HCT116 (cell line): Measurements from ENCODE around the gene PXMP4. TPM values are rescaled to one million over a fixed set of nuclear protein-coding genes. Genes with fewer than 3 reads are reported as not detected.

Source experiments
- ATAC-seq: fragments of 200-7000 bp; cut with Tn5 transposase; 2 replicates; pipeline ENCODE4 v1.9.1; 2020; ENCODE audit warnings: mild to moderate bottlenecking, moderate library complexity
- BruUV-seq: library from RNA; stranded (reverse); fragments of 400-500 nt; replicated peaks from 2 replicates; lab custom pipeline; 2021; lab: Mats Ljungman, UMichigan
- CTCF ChIA-PET: fragments of 300-600 bp; sonication (Branson Sonifier 250); formaldehyde crosslinking; loops from one replicate; lab custom pipeline; 2021; ENCODE audit warnings: antibody characterized with exemption; lab: Charles Lee
- POLR2A ChIA-PET: fragments of 300-600, 350-600 bp; sonication (Branson Sonifier 250); formaldehyde crosslinking; loops from one replicate; lab custom pipeline; 2021; ENCODE audit warnings: antibody characterized with exemption; lab: Charles Lee
- RAD21 ChIA-PET, 2 experiments: fragments of 300-600 bp; sonication (Branson Sonifier 250); formaldehyde crosslinking; loops; one replicate each; lab custom pipeline; 2023; ENCODE audit warnings: low total read pairs in 2 of 2; ENCODE audit not compliant: uncharacterized antibody in 2 of 2, unreplicated experiment in 2 of 2, low non-redundant PET in 1 of 2; lab: Charles Lee
- DNase-seq: peaks from one replicate; pipeline ENCODE4 v3.0.0-alpha.2; 2010; ENCODE audit warnings: low read depth, low spot score
- H2AFZ ChIP-seq: fragments of 200-600 bp; shearing (Covaris generic), sonication (generic); 2 replicates; pipeline ENCODE4 v1.6.1; 2017; ENCODE audit warnings: low read depth, mixed run types, mixed read lengths, antibody characterized with exemption, low read length; ENCODE audit not compliant: poor library complexity, severe bottlenecking
- H3K27ac ChIP-seq: 2 replicates; pipeline ENCODE4 v1.5.1; 2012; ENCODE audit warnings: low read depth, low read length
- H3K27me3 ChIP-seq: fragments of 200-600 bp; sonication (generic); 2 replicates; pipeline ENCODE4 v1.6.1; 2016; ENCODE audit warnings: mixed run types, low read length, mixed read lengths; ENCODE audit not compliant: insufficient read depth
- H3K36me3 ChIP-seq, 2 experiments: fragments of 200-500 bp in 1 of 2; fragments of 200-600 bp in 1 of 2; sonication (Bioruptor generic) in 1 of 2; sonication (generic) in 1 of 2; 2 replicates each; pipeline versions ENCODE4 v1.5.1 to v1.6.1; 2014 to 2016; ENCODE audit warnings: low read length in 2 of 2, inconsistent platforms in 1 of 2, mixed read lengths in 1 of 2, mixed run types in 1 of 2; ENCODE audit not compliant: insufficient read depth in 2 of 2, control insufficient read depth in 1 of 2
- H3K4me1 ChIP-seq, 2 experiments: fragments of 200-600 bp in 1 of 2; sonication (generic) in 1 of 2; 2 replicates each; pipeline versions ENCODE4 v1.5.1 to v1.6.1; 2012 to 2017; ENCODE audit warnings: low read length in 2 of 2, inconsistent platforms in 1 of 2, mild to moderate bottlenecking in 1 of 2, mixed read lengths in 1 of 2, mixed run types in 1 of 2, moderate library complexity in 1 of 2; ENCODE audit not compliant: insufficient read depth in 2 of 2, control insufficient read depth in 1 of 2
- H3K4me2 ChIP-seq: fragments of 200-600 bp; sonication (generic); 2 replicates; pipeline ENCODE4 v1.6.1; 2017; ENCODE audit warnings: mixed run types, low read length, mixed read lengths
- H3K4me3 ChIP-seq, 2 experiments: fragments of 200-600 bp in 1 of 2; sonication (generic) in 1 of 2; replicated peaks in 1 of 2; 2 replicates each; pipeline ENCODE4 v1.5.1; 2011 to 2016; ENCODE audit warnings: low read length in 2 of 2, control low read depth in 1 of 2, low read depth in 1 of 2, mild to moderate bottlenecking in 1 of 2, mixed read lengths in 1 of 2, mixed run types in 1 of 2
- H3K79me2 ChIP-seq: fragments of 200-600 bp; sonication (generic); 2 replicates; pipeline ENCODE4 v1.6.1; 2017; ENCODE audit warnings: mild to moderate bottlenecking, mixed run types, low read length, moderate library complexity, mixed read lengths; ENCODE audit not compliant: insufficient read depth
- H3K9ac ChIP-seq: fragments of 200-600 bp; sonication (generic); 2 replicates; pipeline ENCODE4 v1.6.1; 2016; ENCODE audit warnings: low read length, mixed read lengths
- H3K9me2 ChIP-seq: fragments of 200-600 bp; sonication (generic), shearing (Covaris generic); 2 replicates; pipeline ENCODE4 v1.6.1; 2017; ENCODE audit warnings: mixed run types, mild to moderate bottlenecking, moderate library complexity; ENCODE audit not compliant: insufficient read depth
- H3K9me3 ChIP-seq, 2 experiments: fragments of 200-500 bp in 1 of 2; fragments of 200-600 bp in 1 of 2; sonication (Bioruptor generic) in 1 of 2; sonication (generic) in 1 of 2; 2 replicates each; pipeline ENCODE4 v1.6.1; 2014 to 2017; ENCODE audit warnings: low read length in 2 of 2, mixed read lengths in 2 of 2, inconsistent platforms in 1 of 2, low read depth in 1 of 2, mild to moderate bottlenecking in 1 of 2, mixed run types in 1 of 2, moderate library complexity in 1 of 2; ENCODE audit not compliant: control insufficient read depth in 1 of 2, insufficient read depth in 1 of 2
- H4K20me1 ChIP-seq: fragments of 200-600 bp; sonication (generic), shearing (Covaris generic); 2 replicates; pipeline ENCODE4 v1.6.1; 2017; ENCODE audit warnings: mixed run types, mild to moderate bottlenecking, moderate library complexity; ENCODE audit not compliant: insufficient read depth
- CBX3 ChIP-seq: IDR thresholded peaks from 2 replicates; pipeline ENCODE4 v1.6.1; 2012; ENCODE audit warnings: low read depth
- EZH2 ChIP-seq: fragments of 200-600 bp; sonication (generic); IDR thresholded peaks from 2 replicates; pipeline ENCODE4 v1.6.1; 2017; ENCODE audit warnings: antibody characterized with exemption, mixed run types
- JUND ChIP-seq: IDR thresholded peaks from 2 replicates; pipeline ENCODE4 v1.6.1; 2012
- SP1 ChIP-seq: IDR thresholded peaks from 2 replicates; pipeline ENCODE4 v1.6.1; 2012; ENCODE audit warnings: low read depth
- SRF ChIP-seq: IDR thresholded peaks from 2 replicates; pipeline ENCODE4 v1.6.1; 2012; ENCODE audit warnings: low read depth
- TCF7L2 ChIP-seq: IDR thresholded peaks from 2 replicates; pipeline ENCODE4 v1.7.0; 2011; ENCODE audit warnings: borderline replicate concordance, inconsistent platforms; ENCODE audit not compliant: insufficient read depth, insufficient read length; ENCODE audit errors: extremely low read depth
- ZBTB33 ChIP-seq: IDR thresholded peaks from 2 replicates; pipeline ENCODE4 v1.6.1; 2011; ENCODE audit warnings: mild to moderate bottlenecking, low read length, moderate library complexity; ENCODE audit not compliant: insufficient replicate concordance; ENCODE audit errors: extremely low read depth
- intact Hi-C: fragments of 100-400 bp; cut with micrococcal nuclease; formaldehyde crosslinking; loops from 2 replicates; pipeline ENCODE4 v1.10.0; 2022
- total RNA-seq: library from RNA; stranded (reverse); gene quantifications from one replicate; pipeline ENCODE4 v1.2.1, GENCODE V29; 2021; ENCODE audit not compliant: unreplicated experiment

Gene PXMP4
- total RNA-seq, 1 experiment from 2014 or later = 9.6 TPM

GRCh38 chr20:33672426-33673113 is 47.5 kb downstream of the PXMP4 start:
- peak overlapping the region; percentile 96 for H3K4me2 ChIP-seq
- ATAC-seq = no peak
- H3K9me2 ChIP-seq = no peaks in the 10 kb centered on the region
- no peaks in the 10 kb centered on the region for H4K20me1 ChIP-seq
- ChIA-PET RAD21 (no interaction called here), POLR2A (no interaction called here)
- no peaks in the 10 kb centered on the region for H3K9me3 ChIP-seq
- intact Hi-C loops = no loop called here
- H3K36me3 ChIP-seq = peaks cover 14 to 23% of the 10 kb centered on the region in 2 experiments; a peak in 3 of 4 replicates
- H3K27ac ChIP-seq = peak overlapping the region; percentile 71
- H3K27me3 ChIP-seq = no peaks in the 10 kb centered on the region
- TF ChIP-seq SRF = no peak
- no peak for TF ChIP-seq EZH2
- TF ChIP-seq ZBTB33 = no peak
- no peak for TF ChIP-seq CBX3
- no peak for TF ChIP-seq TCF7L2
- no peak for TF ChIP-seq JUND
- no peak for TF ChIP-seq SP1
- TF ChIP-seq, all 23 proteins: peak for 0
- no peak overlapping the region for H2AFZ ChIP-seq
- H3K4me1 ChIP-seq = peaks cover 15 to 24% of the 10 kb centered on the region in 2 experiments
- DNase-seq = no peak
- no TSS peak for BruUV-seq
- H3K9ac ChIP-seq = peak overlapping the region; percentile 89
- CTCF ChIA-PET = no interaction called here
- peaks cover 26% of the 10 kb centered on the region; the same call in 1 of the 2 replicates for H3K79me2 ChIP-seq
- H3K4me3 ChIP-seq = peak overlapping the region; percentile 70 to 85
